ENCODE measurements around the gene CCDC190.

The CCDC190 gene

GRCh38 chr1:162851341-162851740, 9.6 kb downstream of the CCDC190 start:
- Histone ChIP-seq H3K4me1 (peaks cover 18% of the 10 kb centered on the region), H3K4me3 (ENCODE audit: low read depth, low read length) (no peak overlapping the region), H3K9me3 (ENCODE audit: control insufficient read depth, low read length) (no peaks in the 10 kb centered on the region), H3K4me2 (ENCODE audit: low read length) (no peak overlapping the region), H3K9ac (no peak overlapping the region), H3K27me3 (ENCODE audit: control insufficient read depth, insufficient read depth, low read length) (no peaks in the 10 kb centered on the region), H3K27ac (no peak overlapping the region), H3K36me3 (ENCODE audit: control insufficient read depth, insufficient read depth, low read length) (no peaks in the 10 kb centered on the region), H2AFZ (no peak overlapping the region), H3K79me2 (no peaks in the 10 kb centered on the region)
- no peak for TF ChIP-seq CTCF (IDR thresholded peaks at IDR 0.05)

- H3K4me2 ChIP-seq (ENCODE audit: low read length): no peak overlapping the region
- no peak for TF ChIP-seq CTCF (IDR thresholded peaks at IDR 0.05)
- peak overlapping the region; percentile 17 for H2AFZ ChIP-seq
- no peaks in the 10 kb centered on the region for H3K27me3 ChIP-seq (ENCODE audit: control insufficient read depth, insufficient read depth, low read length)
- H3K4me3 ChIP-seq (ENCODE audit: low read depth, low read length): no peak overlapping the region
- H3K27ac ChIP-seq: peak overlapping the region; percentile 42
- H3K9me3 ChIP-seq (ENCODE audit: control insufficient read depth, low read length): no peaks in the 10 kb centered on the region
- H3K9ac ChIP-seq: no peak overlapping the region
- no peaks in the 10 kb centered on the region for H3K79me2 ChIP-seq
- H3K4me1 ChIP-seq: peaks cover 18% of the 10 kb centered on the region
- no peaks in the 10 kb centered on the region for H3K36me3 ChIP-seq (ENCODE audit: control insufficient read depth, insufficient read depth, low read length)
Measured at GRCh38 chr1:162849711-162850110, 11.3 kb downstream of the CCDC190 start.

- Histone ChIP-seq H3K4me3 (ENCODE audit: low read depth, low read length) (no peak overlapping the region), H3K4me1 (peaks cover 18% of the 10 kb centered on the region), H3K9me3 (ENCODE audit: control insufficient read depth, low read length) (no peaks in the 10 kb centered on the region), H3K36me3 (ENCODE audit: control insufficient read depth, insufficient read depth, low read length) (no peaks in the 10 kb centered on the region), H3K27ac (no peak overlapping the region), H3K9ac (no peak overlapping the region), H2AFZ (no peak overlapping the region), H3K4me2 (ENCODE audit: low read length) (no peak overlapping the region), H3K27me3 (ENCODE audit: control insufficient read depth, insufficient read depth, low read length) (no peaks in the 10 kb centered on the region), H3K79me2 (no peaks in the 10 kb centered on the region)
- TF ChIP-seq CTCF (IDR thresholded peaks at IDR 0.05): peak; percentile 91
Measured at GRCh38 chr1:162847839-162848453, 13.0 kb downstream of the CCDC190 start.

- Histone ChIP-seq H2AFZ (peak overlapping the region; percentile 17), H3K9ac (no peak overlapping the region), H3K4me3 (ENCODE audit: low read depth, low read length) (no peak overlapping the region), H3K9me3 (ENCODE audit: control insufficient read depth, low read length) (no peaks in the 10 kb centered on the region), H3K36me3 (ENCODE audit: control insufficient read depth, insufficient read depth, low read length) (no peaks in the 10 kb centered on the region), H3K27me3 (ENCODE audit: control insufficient read depth, insufficient read depth, low read length) (no peaks in the 10 kb centered on the region), H3K79me2 (no peaks in the 10 kb centered on the region), H3K4me2 (ENCODE audit: low read length) (no peak overlapping the region), H3K4me1 (peaks cover 18% of the 10 kb centered on the region), H3K27ac (peak overlapping the region; percentile 24)
- TF ChIP-seq CTCF (IDR thresholded peaks at IDR 0.05): no peak
Measured at GRCh38 chr1:162846256-162847212, 14.4 kb downstream of the CCDC190 start.

Measured in parathyroid adenoma (tissue), 2 donors.